ENCODE results near the gene ASGR2. TPM values are rescaled to one million over a fixed set of nuclear protein-coding genes. Genes with fewer than 3 reads are reported as not detected.

The ASGR2 gene
- total RNA-seq, 4 donors from 2014 or later = not detected

DNA sequence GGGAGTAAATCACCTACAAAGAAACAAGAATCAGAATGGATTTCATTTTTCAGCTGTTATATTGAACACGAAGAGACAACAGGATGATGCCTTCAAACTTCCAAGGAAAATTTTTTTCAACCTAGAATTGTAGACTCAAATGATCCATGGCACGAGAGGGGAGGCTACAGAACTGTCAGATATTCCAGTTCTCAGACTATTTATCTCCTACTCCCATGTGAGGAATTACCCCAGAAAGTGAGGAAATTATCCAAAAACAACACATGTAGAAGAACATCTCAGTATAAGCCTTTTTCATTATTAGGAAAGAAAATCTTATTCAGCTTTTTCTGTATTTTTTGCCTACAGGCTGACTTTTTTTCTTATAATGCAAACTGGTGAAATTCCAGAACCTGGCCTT lies 5.5 kb upstream of the ASGR2 start:
- TF ChIP-seq, protein P1, sequence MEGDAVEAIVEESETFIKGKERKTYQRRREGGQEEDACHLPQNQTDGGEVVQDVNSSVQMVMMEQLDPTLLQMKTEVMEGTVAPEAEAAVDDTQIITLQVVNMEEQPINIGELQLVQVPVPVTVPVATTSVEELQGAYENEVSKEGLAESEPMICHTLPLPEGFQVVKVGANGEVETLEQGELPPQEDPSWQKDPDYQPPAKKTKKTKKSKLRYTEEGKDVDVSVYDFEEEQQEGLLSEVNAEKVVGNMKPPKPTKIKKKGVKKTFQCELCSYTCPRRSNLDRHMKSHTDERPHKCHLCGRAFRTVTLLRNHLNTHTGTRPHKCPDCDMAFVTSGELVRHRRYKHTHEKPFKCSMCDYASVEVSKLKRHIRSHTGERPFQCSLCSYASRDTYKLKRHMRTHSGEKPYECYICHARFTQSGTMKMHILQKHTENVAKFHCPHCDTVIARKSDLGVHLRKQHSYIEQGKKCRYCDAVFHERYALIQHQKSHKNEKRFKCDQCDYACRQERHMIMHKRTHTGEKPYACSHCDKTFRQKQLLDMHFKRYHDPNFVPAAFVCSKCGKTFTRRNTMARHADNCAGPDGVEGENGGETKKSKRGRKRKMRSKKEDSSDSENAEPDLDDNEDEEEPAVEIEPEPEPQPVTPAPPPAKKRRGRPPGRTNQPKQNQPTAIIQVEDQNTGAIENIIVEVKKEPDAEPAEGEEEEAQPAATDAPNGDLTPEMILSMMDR (IDR thresholded peaks at IDR 0.05) = no peak
- no peak for TF ChIP-seq POLR2A (IDR thresholded peaks at IDR 0.05)
- H3K27ac ChIP-seq = no peak overlapping the region
- no peaks in the 10 kb centered on the region for H3K36me3 ChIP-seq
- no peaks in the 10 kb centered on the region for H3K27me3 ChIP-seq
- H3K4me3 ChIP-seq = no peak overlapping the region
- no peaks in the 10 kb centered on the region for H3K4me1 ChIP-seq
- H3K9me3 ChIP-seq = no peaks in the 10 kb centered on the region
- DNase-seq = no peak

GRCh38 chr17:7119314-7119713 lies 4.7 kb upstream of the ASGR2 start:
- TF ChIP-seq POLR2A (IDR thresholded peaks at IDR 0.05) = no peak
- TF ChIP-seq, protein P1 (IDR thresholded peaks at IDR 0.05) = no peak
- no peaks in the 10 kb centered on the region for H3K36me3 ChIP-seq
- DNase-seq = peak in 2 of 3 donors; percentile 28 to 40
- no peaks in the 10 kb centered on the region for H3K27me3 ChIP-seq
- no peaks in the 10 kb centered on the region for H3K4me1 ChIP-seq
- H3K4me3 ChIP-seq = no peak overlapping the region
- H3K27ac ChIP-seq = no peak overlapping the region
- no peaks in the 10 kb centered on the region for H3K9me3 ChIP-seq

GRCh38 chr17:7114875-7115614 lies 423 bp upstream of the ASGR2 start:
- Histone ChIP-seq H3K4me1 (no peaks in the 10 kb centered on the region), H3K9me3 (no peaks in the 10 kb centered on the region), H3K27ac (peak overlapping the region in 1 of 4 donors; percentile 5), H3K36me3 (no peaks in the 10 kb centered on the region), H3K27me3 (no peaks in the 10 kb centered on the region), H3K4me3 (no peak overlapping the region)
- TF ChIP-seq POLR2A (IDR thresholded peaks at IDR 0.05) = no peak
- TF ChIP-seq, protein P1 (IDR thresholded peaks at IDR 0.05) = no peak
- peak in 1 of 3 donors; percentile 44 for DNase-seq

DNA sequence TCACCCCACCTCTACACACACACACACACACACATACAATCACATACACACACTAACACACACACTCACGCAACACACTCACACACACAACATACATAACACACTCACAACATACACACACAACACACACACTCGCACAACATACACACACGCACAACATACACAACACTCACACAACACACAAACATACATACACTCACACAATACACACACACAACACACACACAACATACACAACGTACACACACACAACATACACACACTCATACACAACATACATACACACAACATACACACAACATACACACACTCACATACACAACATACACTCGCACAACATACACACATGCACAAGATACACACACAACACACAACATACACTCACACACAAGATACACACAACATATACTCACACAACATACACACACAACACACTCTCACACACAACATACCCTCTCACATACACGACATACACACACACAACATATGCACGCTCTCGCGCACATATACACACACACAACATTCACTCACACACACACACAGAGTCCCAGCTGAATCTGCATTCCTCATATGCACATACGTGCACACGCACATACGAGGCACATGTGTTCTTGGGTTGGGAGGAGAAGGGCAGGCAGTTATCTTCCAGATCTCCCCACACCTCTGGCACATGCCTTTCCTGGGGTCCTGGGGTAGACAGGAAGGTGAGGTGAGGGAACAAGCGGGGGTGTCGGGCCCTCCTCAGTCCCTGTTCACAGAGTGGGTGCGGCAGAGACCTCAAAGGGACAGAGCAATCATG lies 1.1 kb downstream of the ASGR2 start:
- peak overlapping the region in 1 of 4 donors; percentile 36 for H3K4me3 ChIP-seq
- no peak overlapping the region for H3K27ac ChIP-seq
- no peaks in the 10 kb centered on the region for H3K27me3 ChIP-seq
- H3K4me1 ChIP-seq = no peaks in the 10 kb centered on the region
- no peaks in the 10 kb centered on the region for H3K36me3 ChIP-seq
- H3K9me3 ChIP-seq = no peaks in the 10 kb centered on the region
- TF ChIP-seq, protein P1 (IDR thresholded peaks at IDR 0.05) = no peak
- TF ChIP-seq POLR2A (IDR thresholded peaks at IDR 0.05) = no peak
- peak in 1 of 3 donors; percentile 19 for DNase-seq

DNA sequence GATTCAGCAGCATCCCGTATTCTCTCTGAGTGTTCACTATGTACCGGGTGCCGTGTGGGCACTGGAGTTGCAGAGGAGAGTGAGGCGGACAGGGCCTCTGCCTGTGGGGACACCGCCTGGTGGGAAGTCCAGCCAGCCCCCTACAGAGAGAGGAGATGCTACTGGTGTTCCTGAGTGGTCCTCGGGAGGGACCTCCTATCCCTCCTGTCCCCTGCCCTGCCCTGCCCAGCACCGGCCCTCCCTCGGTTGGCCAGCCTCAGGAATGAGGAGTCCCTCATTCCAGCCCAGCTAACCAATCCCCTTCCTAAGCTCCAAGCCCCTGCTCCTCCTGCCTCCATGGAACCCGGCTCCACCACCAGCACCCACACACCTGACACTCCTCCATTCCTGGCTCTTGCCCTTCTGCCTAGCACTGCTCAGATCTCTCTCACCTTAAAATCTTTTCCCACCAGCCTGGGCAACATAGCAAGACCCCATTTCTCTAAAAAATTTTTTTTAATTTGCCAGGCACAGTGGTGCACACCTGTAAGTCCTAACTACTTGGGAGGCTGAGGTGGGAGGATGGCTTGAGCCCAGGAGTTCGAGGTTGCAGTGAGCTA lies 2.0 kb downstream of the ASGR2 start:
- Histone ChIP-seq H3K4me1 (no peaks in the 10 kb centered on the region), H3K27ac (no peak overlapping the region), H3K36me3 (no peaks in the 10 kb centered on the region), H3K4me3 (no peak overlapping the region), H3K27me3 (no peaks in the 10 kb centered on the region), H3K9me3 (no peaks in the 10 kb centered on the region)
- TF ChIP-seq, protein P1 (IDR thresholded peaks at IDR 0.05) = no peak
- no peak for TF ChIP-seq POLR2A (IDR thresholded peaks at IDR 0.05)
- peak in 1 of 3 donors; percentile 40 for DNase-seq

Measured in Peyer's patch (tissue), 4 donors.